ENCODE results near the gene PPP3CA.

- TF ChIP-seq EZH2phosphoT487 (IDR thresholded peaks at IDR 0.05; ENCODE audit: unreplicated experiment) (no peak), EZH2 (IDR thresholded peaks at IDR 0.05; ENCODE audit: low read depth, unreplicated experiment) (no peak), ZNF331 (CRISPR knock-in tag; IDR thresholded peaks at IDR 0.05; ENCODE audit: low read depth) (no peak), CTCF (conservative IDR thresholded peaks at IDR 0.05; ENCODE audit: low read depth in 2 of 2) (no peak), ZNF114 (CRISPR knock-in tag; IDR thresholded peaks at IDR 0.05) (no peak), CREB1 (CRISPR knock-in tag; IDR thresholded peaks at IDR 0.05; ENCODE audit: low read depth) (no peak), POLR2AphosphoS5 (IDR thresholded peaks at IDR 0.05; ENCODE audit: low read depth) (no peak)
These were observed 51.6 kb downstream of the PPP3CA start for GRCh38 chr4:101295691-101296090.
